Measurements from ENCODE around the gene HDAC10.
"Not testable (repeated sequence)": the region's sequence is repeated elsewhere in the genome, so short reads cannot be mapped to it uniquely, and the experiment has no call there.

HDAC10 gene

GRCh38 chr22:50204998-50205397 is 46.1 kb downstream of the HDAC10 start:
- H3K27me3 ChIP-seq (ENCODE audit: insufficient read depth, low read length); H3K9me3 ChIP-seq (ENCODE audit: insufficient read depth, low read depth, low read length); H3K23ac ChIP-seq (ENCODE audit: low read length); H3K14ac ChIP-seq (ENCODE audit: low read length); H4K91ac ChIP-seq (ENCODE audit: low read depth, low read length); H3K27ac ChIP-seq (ENCODE audit: low read depth, low read length); H3K18ac ChIP-seq (ENCODE audit: low read length); H3K79me2 ChIP-seq (ENCODE audit: control insufficient read depth, insufficient read depth, low read length, poor library complexity); H2BK12ac ChIP-seq (ENCODE audit: low read length); H2BK120ac ChIP-seq (ENCODE audit: insufficient read depth, low read length, poor library complexity); H2AK5ac ChIP-seq (ENCODE audit: low read length); H3K4me3 ChIP-seq (ENCODE audit: low read depth, low read length); H4K12ac ChIP-seq (ENCODE audit: low read depth, low read length); H4K8ac ChIP-seq (ENCODE audit: low read depth, low read length); H3K79me1 ChIP-seq (ENCODE audit: low read length); DNase-seq; H3K4me2 ChIP-seq (ENCODE audit: low read length); H3K9ac ChIP-seq (ENCODE audit: low read length); H2BK5ac ChIP-seq (ENCODE audit: low read depth, low read length, poor library complexity); H3K4ac ChIP-seq (ENCODE audit: low read depth, low read length); H2AFZ ChIP-seq (ENCODE audit: insufficient read depth, low read length, poor library complexity): not testable (repeated sequence)
- peaks cover 25 to 28% of the 10 kb centered on the region in 2 experiments for H3K36me3 ChIP-seq (ENCODE audit: control insufficient read depth in 1 of 2, insufficient read depth in 2 of 2, low read length in 2 of 2)
- H3K4me1 ChIP-seq (ENCODE audit: control insufficient read depth in 1 of 2, insufficient read depth in 2 of 2, low read length in 2 of 2) = peaks cover 5 to 12% of the 10 kb centered on the region in 2 experiments
- no CpG with 5 or more reads among the region's 9 CpGs for WGBS (ENCODE audit: extremely low coverage, insufficient coverage, insufficient read length)

- Histone ChIP-seq H4K8ac (ENCODE audit: low read depth, low read length) (no peak overlapping the region), H3K36me3 (ENCODE audit: control insufficient read depth in 1 of 2, insufficient read depth in 2 of 2, low read length in 2 of 2) (peaks cover 24 to 28% of the 10 kb centered on the region in 2 experiments), H3K4me1 (ENCODE audit: control insufficient read depth in 1 of 2, insufficient read depth in 2 of 2, low read length in 2 of 2) (peaks cover 8 to 16% of the 10 kb centered on the region in 2 experiments), H3K9me3 (ENCODE audit: insufficient read depth, low read depth, low read length) (no peaks in the 10 kb centered on the region), H2BK12ac (ENCODE audit: low read length) (no peak overlapping the region), H3K4me3 (ENCODE audit: low read depth, low read length) (no peak overlapping the region), H3K4ac (ENCODE audit: low read depth, low read length) (no peak overlapping the region), H3K27me3 (ENCODE audit: insufficient read depth, low read length) (no peaks in the 10 kb centered on the region), H2AK5ac (ENCODE audit: low read length) (no peak overlapping the region), H4K91ac (ENCODE audit: low read depth, low read length) (no peak overlapping the region), H4K12ac (ENCODE audit: low read depth, low read length) (no peak overlapping the region), H3K14ac (ENCODE audit: low read length) (no peak overlapping the region), H3K79me2 (ENCODE audit: control insufficient read depth, insufficient read depth, low read length, poor library complexity) (peaks cover 10% of the 10 kb centered on the region), H3K18ac (ENCODE audit: low read length) (no peak overlapping the region), H2BK5ac (ENCODE audit: low read depth, low read length, poor library complexity) (no peak overlapping the region), H3K9ac (ENCODE audit: low read length) (no peak overlapping the region), H3K23ac (ENCODE audit: low read length) (no peak overlapping the region), H3K27ac (ENCODE audit: low read depth, low read length) (no peak overlapping the region), H3K79me1 (ENCODE audit: low read length) (peaks cover 8% of the 10 kb centered on the region), H2BK120ac (ENCODE audit: insufficient read depth, low read length, poor library complexity) (no peak overlapping the region), H2AFZ (ENCODE audit: insufficient read depth, low read length, poor library complexity) (no peak overlapping the region), H3K4me2 (ENCODE audit: low read length) (no peak overlapping the region)
- no peak for DNase-seq
- no CpG with 5 or more reads among the region's 7 CpGs for WGBS (ENCODE audit: extremely low coverage, insufficient coverage, insufficient read length)
These were observed 46.5 kb downstream of the HDAC10 start for GRCh38 chr22:50204571-50204970.

GRCh38 chr22:50203288-50203687 is 47.8 kb downstream of the HDAC10 start:
- H3K79me1 ChIP-seq (ENCODE audit: low read length) = peaks cover 8% of the 10 kb centered on the region

GRCh38 chr22:50202130-50202666 is 48.9 kb downstream of the HDAC10 start:
- peaks cover 27 to 34% of the 10 kb centered on the region in 2 experiments for H3K36me3 ChIP-seq (ENCODE audit: control insufficient read depth in 1 of 2, insufficient read depth in 2 of 2, low read length in 2 of 2)
- H3K4ac ChIP-seq (ENCODE audit: low read depth, low read length) = no peak overlapping the region
- H2BK12ac ChIP-seq (ENCODE audit: low read length) = no peak overlapping the region
- H2BK120ac ChIP-seq (ENCODE audit: insufficient read depth, low read length, poor library complexity) = no peak overlapping the region
- no peak for DNase-seq
- no peak overlapping the region for H2AFZ ChIP-seq (ENCODE audit: insufficient read depth, low read length, poor library complexity)
- peaks cover 10% of the 10 kb centered on the region for H3K79me2 ChIP-seq (ENCODE audit: control insufficient read depth, insufficient read depth, low read length, poor library complexity)
- no peak overlapping the region for H3K14ac ChIP-seq (ENCODE audit: low read length)
- H2BK5ac ChIP-seq (ENCODE audit: low read depth, low read length, poor library complexity) = no peak overlapping the region
- no peak overlapping the region for H3K27ac ChIP-seq (ENCODE audit: low read depth, low read length)
- no peak overlapping the region for H4K91ac ChIP-seq (ENCODE audit: low read depth, low read length)
- peak overlapping the region; percentile 95 for H3K4me3 ChIP-seq (ENCODE audit: low read depth, low read length)
- H4K8ac ChIP-seq (ENCODE audit: low read depth, low read length) = no peak overlapping the region
- H4K12ac ChIP-seq (ENCODE audit: low read depth, low read length) = no peak overlapping the region
- peak overlapping the region; percentile 98 for H3K4me2 ChIP-seq (ENCODE audit: low read length)
- H3K79me1 ChIP-seq (ENCODE audit: low read length) = peaks cover 8% of the 10 kb centered on the region
- H3K23ac ChIP-seq (ENCODE audit: low read length) = no peak overlapping the region
- H3K18ac ChIP-seq (ENCODE audit: low read length) = no peak overlapping the region
- H3K9me3 ChIP-seq (ENCODE audit: insufficient read depth, low read depth, low read length) = peaks cover 1% of the 10 kb centered on the region
- no CpG with 5 or more reads among the region's 13 CpGs for WGBS (ENCODE audit: extremely low coverage, insufficient coverage, insufficient read length)
- H3K9ac ChIP-seq (ENCODE audit: low read length) = no peak overlapping the region
- no peak overlapping the region for H2AK5ac ChIP-seq (ENCODE audit: low read length)
- peaks cover 8 to 13% of the 10 kb centered on the region in 2 experiments for H3K4me1 ChIP-seq (ENCODE audit: control insufficient read depth in 1 of 2, insufficient read depth in 2 of 2, low read length in 2 of 2)
- H3K27me3 ChIP-seq (ENCODE audit: insufficient read depth, low read length) = no peaks in the 10 kb centered on the region

More at GRCh38 chr22:50203288-50203687, 47.8 kb downstream of the HDAC10 start:
- no peak overlapping the region for H2BK12ac ChIP-seq (ENCODE audit: low read length)
- no peaks in the 10 kb centered on the region for H3K27me3 ChIP-seq (ENCODE audit: insufficient read depth, low read length)
- no peak overlapping the region for H2AK5ac ChIP-seq (ENCODE audit: low read length)
- no peak overlapping the region for H4K8ac ChIP-seq (ENCODE audit: low read depth, low read length)
- H2AFZ ChIP-seq (ENCODE audit: insufficient read depth, low read length, poor library complexity) = no peak overlapping the region
- peaks cover 8 to 17% of the 10 kb centered on the region in 2 experiments for H3K4me1 ChIP-seq (ENCODE audit: control insufficient read depth in 1 of 2, insufficient read depth in 2 of 2, low read length in 2 of 2)
- no peak overlapping the region for H3K18ac ChIP-seq (ENCODE audit: low read length)
- no peak overlapping the region for H3K14ac ChIP-seq (ENCODE audit: low read length)
- H3K4ac ChIP-seq (ENCODE audit: low read depth, low read length) = no peak overlapping the region
- peaks cover 10% of the 10 kb centered on the region for H3K79me2 ChIP-seq (ENCODE audit: control insufficient read depth, insufficient read depth, low read length, poor library complexity)
- no peak overlapping the region for H3K4me3 ChIP-seq (ENCODE audit: low read depth, low read length)
- no peak overlapping the region for H4K91ac ChIP-seq (ENCODE audit: low read depth, low read length)
- H3K23ac ChIP-seq (ENCODE audit: low read length) = no peak overlapping the region
- no peak overlapping the region for H2BK120ac ChIP-seq (ENCODE audit: insufficient read depth, low read length, poor library complexity)
- no peak overlapping the region for H3K4me2 ChIP-seq (ENCODE audit: low read length)
- peaks cover 23 to 29% of the 10 kb centered on the region in 2 experiments for H3K36me3 ChIP-seq (ENCODE audit: control insufficient read depth in 1 of 2, insufficient read depth in 2 of 2, low read length in 2 of 2)
- no CpG with 5 or more reads among the region's 1 CpG for whole genome bisulfite sequencing (ENCODE audit: extremely low coverage, insufficient coverage, insufficient read length)
- H3K9me3 ChIP-seq (ENCODE audit: insufficient read depth, low read depth, low read length) = no peaks in the 10 kb centered on the region
- no peak overlapping the region for H3K27ac ChIP-seq (ENCODE audit: low read depth, low read length)
- no peak for DNase-seq
- no peak overlapping the region for H4K12ac ChIP-seq (ENCODE audit: low read depth, low read length)
- H3K9ac ChIP-seq (ENCODE audit: low read length) = no peak overlapping the region
- no peak overlapping the region for H2BK5ac ChIP-seq (ENCODE audit: low read depth, low read length, poor library complexity)
